Neural crest cell (in vitro differentiated cells): ENCODE results near the gene AMOTL2. TPM values are rescaled to one million over a fixed set of nuclear protein-coding genes. Genes with fewer than 3 reads are reported as not detected.

Source experiments
- DNase-seq: peaks from one replicate; pipeline ENCODE4 v3.0.0; 2021; ENCODE audit warnings: low read depth, mixed read lengths, low spot score
- H3K27ac Mint-ChIP-seq: one replicate; pipeline ENCODE4 v1.8.0; 2021; ENCODE audit warnings: mild to moderate bottlenecking, mixed read lengths; ENCODE audit not compliant: unreplicated experiment
- H3K27me3 Mint-ChIP-seq: 2 replicates; pipeline ENCODE4 v1.8.0; 2021; ENCODE audit warnings: low read depth, mild to moderate bottlenecking, mixed read lengths
- H3K36me3 Mint-ChIP-seq: 2 replicates; pipeline ENCODE4 v1.8.0; 2021; ENCODE audit warnings: low read depth, mild to moderate bottlenecking, mixed read lengths
- H3K4me1 Mint-ChIP-seq: 2 replicates; pipeline ENCODE4 v1.8.0; 2021; ENCODE audit warnings: mixed read lengths
- H3K4me3 Mint-ChIP-seq: one replicate; pipeline ENCODE4 v1.8.0; 2021; ENCODE audit warnings: mild to moderate bottlenecking, mixed read lengths
- H3K9me3 Mint-ChIP-seq: 2 replicates; pipeline ENCODE4 v1.8.0; 2021; ENCODE audit warnings: mixed read lengths
- total RNA-seq: library from RNA; stranded (reverse); gene quantifications from 2 replicates; pipeline ENCODE4 v1.2.1, GENCODE V29; 2021
- TF ChIP-seq, protein P1 (sequence below): fragments of 200-600 bp; sonication (generic); conservative IDR thresholded peaks from 2 replicates; pipeline ENCODE4 v1.5.0; 2021; ENCODE audit warnings: antibody characterized with exemption, mild to moderate bottlenecking

AMOTL2 gene
- total RNA-seq, 1 donor from 2014 or later: 59.5 TPM

DNA sequence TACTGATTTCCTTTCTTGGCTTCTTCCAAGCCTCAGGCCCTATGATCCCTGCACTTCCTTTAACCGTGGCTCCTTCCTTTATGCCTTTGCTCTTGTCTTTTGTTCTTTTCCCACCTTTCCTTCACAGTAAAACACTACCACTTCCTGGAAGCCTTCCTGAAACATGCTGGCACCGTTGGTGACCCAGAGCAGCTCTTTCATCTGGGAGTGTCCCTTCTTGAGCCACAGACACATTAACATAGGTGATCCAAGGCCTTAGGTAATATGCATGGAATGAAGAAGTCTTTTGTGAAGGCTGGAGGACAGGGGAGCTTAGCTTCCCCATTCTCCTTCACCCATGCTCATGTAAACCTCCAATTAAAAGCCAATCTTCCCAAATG lies 39.4 kb downstream of the AMOTL2 start:
- no peak for DNase-seq
- peaks cover 8% of the 10 kb centered on the region for H3K4me1 Mint-ChIP-seq

DNA sequence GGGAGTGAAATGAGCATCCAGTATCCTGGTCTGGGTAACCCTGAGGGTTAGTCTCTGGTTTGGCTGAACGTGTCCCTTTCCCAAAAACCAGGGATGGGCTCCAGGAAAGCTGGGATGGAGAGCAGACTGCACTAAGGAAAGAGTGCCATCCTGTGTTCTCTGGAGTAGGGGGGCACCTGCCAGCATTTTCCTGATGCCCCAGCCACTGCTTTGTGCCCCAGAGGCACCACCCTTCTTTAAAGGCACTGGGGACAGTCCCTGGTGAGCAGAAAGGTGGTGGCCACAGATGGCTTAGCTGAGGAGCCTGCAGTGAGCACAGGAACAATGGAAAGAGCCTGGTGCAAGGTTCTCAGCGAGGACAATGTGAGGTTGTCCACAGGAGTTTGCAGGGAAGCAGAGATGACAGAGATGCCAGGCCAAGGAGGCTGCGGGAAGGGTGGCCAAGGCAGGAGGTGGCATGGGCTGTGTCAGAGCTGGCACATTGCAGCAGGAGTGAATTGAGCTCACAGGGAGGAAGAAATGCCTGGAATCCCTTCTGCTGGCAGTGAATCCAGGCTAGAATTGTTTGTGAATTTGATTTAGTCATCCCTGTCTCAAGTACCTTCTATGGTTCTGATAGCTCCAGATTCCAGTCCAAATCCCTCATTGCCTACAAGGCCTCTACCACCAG lies 39.9 kb downstream of the AMOTL2 start:
- TF ChIP-seq, protein P1, sequence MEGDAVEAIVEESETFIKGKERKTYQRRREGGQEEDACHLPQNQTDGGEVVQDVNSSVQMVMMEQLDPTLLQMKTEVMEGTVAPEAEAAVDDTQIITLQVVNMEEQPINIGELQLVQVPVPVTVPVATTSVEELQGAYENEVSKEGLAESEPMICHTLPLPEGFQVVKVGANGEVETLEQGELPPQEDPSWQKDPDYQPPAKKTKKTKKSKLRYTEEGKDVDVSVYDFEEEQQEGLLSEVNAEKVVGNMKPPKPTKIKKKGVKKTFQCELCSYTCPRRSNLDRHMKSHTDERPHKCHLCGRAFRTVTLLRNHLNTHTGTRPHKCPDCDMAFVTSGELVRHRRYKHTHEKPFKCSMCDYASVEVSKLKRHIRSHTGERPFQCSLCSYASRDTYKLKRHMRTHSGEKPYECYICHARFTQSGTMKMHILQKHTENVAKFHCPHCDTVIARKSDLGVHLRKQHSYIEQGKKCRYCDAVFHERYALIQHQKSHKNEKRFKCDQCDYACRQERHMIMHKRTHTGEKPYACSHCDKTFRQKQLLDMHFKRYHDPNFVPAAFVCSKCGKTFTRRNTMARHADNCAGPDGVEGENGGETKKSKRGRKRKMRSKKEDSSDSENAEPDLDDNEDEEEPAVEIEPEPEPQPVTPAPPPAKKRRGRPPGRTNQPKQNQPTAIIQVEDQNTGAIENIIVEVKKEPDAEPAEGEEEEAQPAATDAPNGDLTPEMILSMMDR: no peak
- Mint-ChIP-seq H3K36me3 (no peaks in the 10 kb centered on the region), H3K4me3 (no peak overlapping the region), H3K27me3 (no peaks in the 10 kb centered on the region), H3K4me1 (peaks cover 8% of the 10 kb centered on the region), H3K27ac (no peak overlapping the region), H3K9me3 (no peaks in the 10 kb centered on the region)
- no peak for DNase-seq

More for the DNA sequence above, 39.4 kb downstream of the AMOTL2 start:
- H3K4me3 Mint-ChIP-seq: no peak overlapping the region
- TF ChIP-seq, protein P1: no peak
- no peaks in the 10 kb centered on the region for H3K27me3 Mint-ChIP-seq
- H3K27ac Mint-ChIP-seq: no peak overlapping the region
- H3K36me3 Mint-ChIP-seq: no peaks in the 10 kb centered on the region
- H3K9me3 Mint-ChIP-seq: no peaks in the 10 kb centered on the region

DNA sequence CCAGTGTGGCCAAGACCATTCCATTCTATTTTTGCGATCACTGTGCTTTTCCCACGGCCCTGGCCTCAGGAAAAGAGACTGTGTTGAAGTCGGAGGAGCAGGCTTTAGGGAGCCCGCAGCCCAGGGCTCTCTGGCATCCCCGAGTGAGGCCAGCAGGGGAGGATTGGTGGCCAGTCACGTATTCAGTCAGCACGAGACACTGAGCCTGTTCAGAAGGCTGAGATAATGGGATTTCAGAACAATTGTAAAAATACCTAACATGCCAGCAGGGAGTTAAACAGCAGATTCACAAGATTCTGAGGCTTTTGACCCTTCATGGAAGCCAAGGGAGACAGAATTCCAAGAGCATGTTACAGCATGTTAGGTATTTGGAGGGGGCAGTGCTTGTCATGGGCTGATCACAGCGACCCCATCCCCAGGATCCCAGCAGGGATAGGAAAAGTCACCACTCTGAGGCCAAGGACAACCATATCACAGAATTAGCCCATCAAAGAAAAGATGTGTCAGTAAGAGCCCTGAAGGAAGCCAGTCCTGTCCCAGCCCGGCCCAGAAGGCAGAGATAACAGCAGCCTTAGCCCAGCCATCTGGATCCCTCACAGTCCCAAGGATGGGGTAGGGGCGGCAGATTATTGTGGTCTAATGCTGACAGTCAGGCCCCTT lies 40.6 kb downstream of the AMOTL2 start:
- Mint-ChIP-seq H3K9me3 (no peaks in the 10 kb centered on the region), H3K27ac (no peak overlapping the region), H3K4me1 (peaks cover 8% of the 10 kb centered on the region)

DNA sequence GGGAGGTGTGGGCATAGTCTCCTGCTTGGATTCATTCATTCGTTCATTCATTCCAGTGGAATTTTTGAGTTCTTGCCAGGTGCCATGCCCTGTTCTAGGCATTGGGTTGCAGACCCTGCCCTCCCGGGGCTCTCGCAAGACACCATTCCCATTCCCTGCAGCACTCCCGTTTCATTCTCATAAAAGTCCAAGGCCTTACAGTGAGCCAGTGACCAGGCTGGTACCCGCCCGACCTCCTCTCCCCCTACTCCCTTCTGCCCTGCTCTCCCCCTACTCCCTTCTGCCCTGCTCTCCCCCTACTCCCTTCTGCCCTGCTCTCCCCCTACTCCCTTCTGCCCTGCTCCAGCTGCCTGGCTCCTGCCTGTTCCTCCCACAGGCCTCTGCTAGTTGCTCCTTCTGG lies 41.9 kb downstream of the AMOTL2 start:
- DNase-seq: no peak
- H3K36me3 Mint-ChIP-seq: no peaks in the 10 kb centered on the region
- peaks cover 8% of the 10 kb centered on the region for H3K4me1 Mint-ChIP-seq
- H3K9me3 Mint-ChIP-seq: no peaks in the 10 kb centered on the region
- no peak overlapping the region for H3K4me3 Mint-ChIP-seq
- no peak overlapping the region for H3K27ac Mint-ChIP-seq
- no peaks in the 10 kb centered on the region for H3K27me3 Mint-ChIP-seq
- TF ChIP-seq, protein P1: no peak

More for the DNA sequence above, 40.6 kb downstream of the AMOTL2 start:
- no peak for DNase-seq
- TF ChIP-seq, protein P1: no peak
- Mint-ChIP-seq H3K36me3 (no peaks in the 10 kb centered on the region), H3K4me3 (no peak overlapping the region), H3K27me3 (no peaks in the 10 kb centered on the region)

DNA sequence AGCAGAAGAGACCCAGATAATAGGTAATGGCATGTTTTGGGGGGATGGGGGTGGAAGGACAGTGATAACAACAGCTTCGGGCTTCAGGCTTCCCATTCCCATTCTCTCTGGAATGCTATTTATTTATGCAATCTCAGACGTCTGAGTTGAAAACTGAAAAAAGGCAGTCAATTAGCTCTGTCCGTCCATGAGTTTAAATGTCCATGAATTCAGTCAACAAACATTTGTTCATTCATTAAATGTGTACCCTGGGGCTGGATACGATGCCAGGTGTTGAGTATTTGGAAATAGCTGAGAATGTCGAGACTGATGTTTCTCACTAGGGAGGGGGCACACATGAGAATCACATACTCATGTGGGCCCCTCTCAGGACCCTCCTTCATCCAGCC lies 42.4 kb downstream of the AMOTL2 start:
- Mint-ChIP-seq H3K27ac (no peak overlapping the region), H3K4me3 (no peak overlapping the region), H3K27me3 (no peaks in the 10 kb centered on the region), H3K36me3 (no peaks in the 10 kb centered on the region), H3K4me1 (peaks cover 8% of the 10 kb centered on the region), H3K9me3 (no peaks in the 10 kb centered on the region)
- TF ChIP-seq, protein P1: no peak
- DNase-seq: no peak
